AG10803 (cell line): Measurements from ENCODE around the gene SOX15.
A peak's percentile ranks its signal among the peaks of the same experiment; 100 is the strongest.

Experiments used
- DNase-seq: peaks from one replicate; pipeline ENCODE4 v3.0.0; 2010; ENCODE audit warnings: low read depth
- H3K4me3 ChIP-seq: 2 replicates; pipeline ENCODE4 v1.5.1; 2011; ENCODE audit warnings: mild to moderate bottlenecking, low read length, control low read depth
- TF ChIP-seq, protein P1 (sequence below): conservative IDR thresholded peaks from 2 replicates; pipeline ENCODE4 v1.5.1; 2011; ENCODE audit warnings: mild to moderate bottlenecking, low read length, control low read depth, inconsistent platforms

The SOX15 gene

DNA sequence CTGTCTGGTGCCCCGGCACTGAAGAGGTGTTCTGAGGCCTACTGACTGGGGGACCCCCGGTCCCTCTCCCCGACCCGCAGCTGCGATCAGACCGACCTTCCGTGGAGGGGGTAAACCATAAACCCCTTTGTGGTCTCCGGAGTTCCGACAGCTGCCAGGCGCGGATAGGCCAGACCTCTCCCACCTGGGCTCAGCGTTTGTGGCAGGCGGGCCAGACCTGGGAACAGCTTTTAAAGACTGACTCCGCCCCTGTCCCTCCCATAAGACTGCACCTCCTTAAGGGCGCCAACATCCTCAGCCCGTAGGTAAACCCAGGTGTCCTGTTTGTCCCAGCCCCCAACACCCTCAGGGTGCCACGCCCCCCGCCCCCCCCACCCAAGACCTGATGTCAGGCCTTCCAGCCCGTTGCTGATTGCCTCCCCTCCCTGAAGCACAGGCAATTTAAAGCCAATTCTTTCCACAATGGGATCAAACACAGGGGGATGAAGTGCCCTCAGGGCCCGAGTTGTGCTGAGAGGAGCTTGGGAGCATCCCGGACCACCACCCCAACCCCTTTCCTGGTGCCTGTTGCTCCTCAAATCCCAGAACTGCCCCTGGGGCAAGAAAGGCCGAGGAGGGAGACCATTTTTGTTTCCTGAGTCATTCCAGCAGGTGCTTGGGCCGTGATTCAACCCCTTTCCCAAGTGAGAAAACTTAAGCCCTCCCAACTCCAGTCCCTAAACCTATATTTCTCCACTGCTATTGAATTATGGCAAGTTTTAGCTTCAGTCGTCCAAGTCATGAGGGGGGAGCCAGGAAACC lies at the start of gene SOX15:
Gene SOX15, minus strand, starts transcription at position 204 of the 801 bp plus-strand sequence. CDS start 418 bp downstream, outside the sequence.
- H3K4me3 ChIP-seq: peak within 1 kb of the TSS; percentile 17; the same call in 1 of the 2 replicates
- TF ChIP-seq, protein P1, sequence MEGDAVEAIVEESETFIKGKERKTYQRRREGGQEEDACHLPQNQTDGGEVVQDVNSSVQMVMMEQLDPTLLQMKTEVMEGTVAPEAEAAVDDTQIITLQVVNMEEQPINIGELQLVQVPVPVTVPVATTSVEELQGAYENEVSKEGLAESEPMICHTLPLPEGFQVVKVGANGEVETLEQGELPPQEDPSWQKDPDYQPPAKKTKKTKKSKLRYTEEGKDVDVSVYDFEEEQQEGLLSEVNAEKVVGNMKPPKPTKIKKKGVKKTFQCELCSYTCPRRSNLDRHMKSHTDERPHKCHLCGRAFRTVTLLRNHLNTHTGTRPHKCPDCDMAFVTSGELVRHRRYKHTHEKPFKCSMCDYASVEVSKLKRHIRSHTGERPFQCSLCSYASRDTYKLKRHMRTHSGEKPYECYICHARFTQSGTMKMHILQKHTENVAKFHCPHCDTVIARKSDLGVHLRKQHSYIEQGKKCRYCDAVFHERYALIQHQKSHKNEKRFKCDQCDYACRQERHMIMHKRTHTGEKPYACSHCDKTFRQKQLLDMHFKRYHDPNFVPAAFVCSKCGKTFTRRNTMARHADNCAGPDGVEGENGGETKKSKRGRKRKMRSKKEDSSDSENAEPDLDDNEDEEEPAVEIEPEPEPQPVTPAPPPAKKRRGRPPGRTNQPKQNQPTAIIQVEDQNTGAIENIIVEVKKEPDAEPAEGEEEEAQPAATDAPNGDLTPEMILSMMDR: no peak
- no peak for DNase-seq

DNA sequence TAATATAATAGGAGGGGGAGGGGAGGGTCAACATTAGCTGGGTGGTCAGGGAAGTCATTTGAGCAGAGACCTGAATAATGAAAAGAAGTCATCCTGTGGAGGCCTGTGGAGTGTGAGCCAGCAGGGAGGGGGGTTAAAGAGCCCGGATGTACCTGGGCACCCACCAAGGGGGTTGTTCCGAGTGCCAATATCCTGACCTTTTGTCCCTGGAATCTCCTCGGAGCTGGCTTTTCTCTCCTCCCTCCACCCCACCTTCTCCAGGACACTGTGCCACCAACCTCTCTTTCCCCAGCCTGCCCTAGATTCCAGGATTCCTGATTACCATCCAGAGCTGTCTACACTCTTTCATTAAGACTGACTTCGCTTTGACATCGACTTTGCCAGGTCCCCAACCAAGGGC lies 46.3 kb upstream of the SOX15 start:
- H3K4me3 ChIP-seq: no peak overlapping the region
- no peak for DNase-seq
- TF ChIP-seq, protein P1: no peak

DNA sequence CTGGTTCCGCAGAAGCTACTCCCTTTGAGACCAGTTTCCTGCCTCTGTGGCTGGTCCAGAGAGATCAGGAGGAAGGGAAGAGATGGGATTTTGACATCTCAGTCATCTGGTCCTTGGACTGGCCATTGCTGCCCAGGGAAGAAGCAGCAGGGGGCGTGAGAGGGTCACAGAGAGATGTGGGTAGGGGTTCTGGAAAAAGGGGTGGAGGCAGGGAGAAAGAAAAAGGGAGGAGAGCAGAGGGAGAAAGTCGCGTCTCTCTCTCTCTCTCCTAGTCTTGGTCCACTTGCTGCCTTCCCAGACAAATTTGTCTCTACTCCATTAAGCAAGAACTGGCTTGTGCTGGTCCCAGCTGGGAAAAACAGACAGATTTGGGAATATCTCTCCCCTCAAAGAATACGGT lies 44.5 kb upstream of the SOX15 start:
- TF ChIP-seq, protein P1: peak; percentile 54
- H3K4me3 ChIP-seq: no peak overlapping the region
- DNase-seq: no peak

DNA sequence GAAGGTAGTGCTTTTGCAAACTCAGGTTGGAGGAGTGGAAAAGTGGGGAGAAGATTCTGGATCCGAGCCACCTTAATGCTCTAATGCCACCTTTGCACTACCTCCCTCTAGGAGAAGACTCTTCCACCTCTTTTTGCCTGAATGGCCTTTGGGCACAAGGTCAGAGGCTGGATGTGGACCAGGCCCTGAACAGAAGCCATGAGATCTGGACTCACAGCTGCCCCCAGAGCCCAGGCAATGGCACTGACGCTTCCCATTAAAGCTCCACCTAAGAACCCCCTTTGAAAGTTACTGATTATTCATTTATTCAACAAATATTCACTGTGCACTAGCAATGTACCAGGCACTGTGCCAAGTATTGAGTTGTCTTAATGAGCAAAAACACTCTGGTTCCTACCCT lies 43.2 kb upstream of the SOX15 start:
- TF ChIP-seq, protein P1: no peak
- no peak for DNase-seq

DNA sequence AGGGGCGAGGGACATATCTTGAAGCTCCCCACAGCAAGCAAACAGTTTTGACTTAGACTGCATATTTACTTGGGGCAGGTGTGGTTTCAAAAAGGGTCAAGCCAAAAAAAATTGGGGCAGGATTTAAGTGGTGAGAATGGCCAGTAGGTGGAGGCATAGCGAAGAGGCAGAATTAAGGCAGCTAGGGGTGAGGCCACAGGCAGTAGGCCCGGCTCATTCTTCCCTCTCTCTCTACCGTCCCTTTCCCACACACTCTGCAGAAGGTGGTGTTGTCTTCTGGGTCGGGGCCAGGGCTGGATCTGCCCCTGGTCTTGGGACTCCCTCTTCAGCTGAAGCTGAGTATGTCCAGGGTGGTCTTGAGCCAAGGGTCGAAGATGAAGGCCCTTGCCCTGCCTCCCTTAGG lies 42.6 kb upstream of the SOX15 start:
- TF ChIP-seq, protein P1: peak; percentile 73
- H3K4me3 ChIP-seq: no peak overlapping the region
- peak; percentile 61 for DNase-seq

More for the DNA sequence above, 43.2 kb upstream of the SOX15 start:
- no peak overlapping the region for H3K4me3 ChIP-seq

DNA sequence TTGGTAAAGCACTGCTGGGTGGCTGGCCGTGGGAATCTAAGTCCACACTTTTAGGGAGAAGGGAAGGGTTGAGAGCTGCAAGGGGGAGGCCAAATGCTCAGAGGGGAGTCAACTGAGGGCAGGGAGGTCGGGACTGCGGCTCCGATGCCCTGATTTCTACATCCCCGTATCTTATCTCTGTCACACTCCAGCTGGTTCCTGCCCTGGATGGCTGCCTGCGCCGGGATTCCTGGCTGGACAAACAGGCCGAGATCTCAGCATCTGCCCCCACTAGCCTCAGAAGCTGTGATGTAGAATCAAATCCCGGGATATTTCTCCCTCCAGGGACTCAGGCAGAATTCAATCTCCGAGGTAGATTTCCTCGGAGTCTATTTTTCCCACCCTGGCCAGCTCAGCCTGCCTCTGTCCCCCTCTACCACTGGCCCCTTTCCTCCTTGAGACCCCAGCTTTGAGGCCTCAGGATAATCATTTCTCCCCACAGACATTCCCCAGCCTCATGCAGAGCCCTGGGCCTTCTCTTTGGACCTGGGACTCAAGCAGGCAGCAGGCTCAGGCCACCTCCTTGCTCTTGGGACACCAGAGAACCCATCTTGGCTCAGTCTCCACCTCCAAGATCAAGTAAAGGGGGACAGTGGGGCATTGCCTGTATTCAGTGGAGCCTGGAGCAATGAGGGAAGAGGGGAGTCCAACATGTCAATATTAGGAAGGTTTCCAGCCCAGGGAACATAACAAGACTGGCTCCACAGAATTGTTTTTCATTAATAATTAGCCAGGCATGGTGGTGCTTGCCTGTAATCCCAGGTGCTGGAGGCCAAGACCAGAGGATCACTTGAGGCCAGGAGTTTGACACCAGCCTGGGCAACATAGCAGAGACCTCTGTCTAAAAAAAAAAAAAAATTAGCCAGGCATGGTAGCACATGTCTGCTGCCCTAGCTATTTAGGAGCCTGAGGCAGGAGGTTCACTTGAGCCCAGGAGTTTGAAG lies 41.8 kb upstream of the SOX15 start:
- DNase-seq: no peak
- TF ChIP-seq, protein P1: no peak
- no peak overlapping the region for H3K4me3 ChIP-seq
